Activated naive CD4-positive, alpha-beta T cell treated with Interleukin-2 at 50 U/mL for 16 hours (primary cell): ENCODE results near the gene DYRK3.
"Not testable (repeated sequence)": the region's sequence is repeated elsewhere in the genome, so short reads cannot be mapped to it uniquely, and the experiment has no call there.

Experiments used
- DNase-seq: peaks from one replicate; pipeline ENCODE4 v3.0.0-alpha.2; 2020

Gene DYRK3

GRCh38 chr1:206635080-206635977 is at the start of gene DYRK3:
DYRK3 (plus strand) TSS chr1:206635536; CDS start chr1:206635704, 168 bp downstream.
- peak; percentile 94 for DNase-seq

GRCh38 chr1:206586501-206587445 is 48.6 kb upstream of the DYRK3 start:
- DNase-seq = no peak

GRCh38 chr1:206587904-206588303 is 47.4 kb upstream of the DYRK3 start:
- no peak for DNase-seq

GRCh38 chr1:206588492-206588891 is 46.8 kb upstream of the DYRK3 start:
- DNase-seq = no peak

- DNase-seq = no peak
Measured at GRCh38 chr1:206589206-206589605, 46.1 kb upstream of the DYRK3 start.

- peak; percentile 68 for DNase-seq
Measured at GRCh38 chr1:206590025-206590758, 45.1 kb upstream of the DYRK3 start.

- no peak for DNase-seq
Measured at GRCh38 chr1:206591226-206591625, 44.1 kb upstream of the DYRK3 start.

GRCh38 chr1:206591696-206592095 is 43.6 kb upstream of the DYRK3 start:
- DNase-seq = no peak

- no peak for DNase-seq
Measured at GRCh38 chr1:206593351-206593925, 41.9 kb upstream of the DYRK3 start.

- DNase-seq = no peak
Measured at GRCh38 chr1:206595581-206596318, 39.6 kb upstream of the DYRK3 start.

GRCh38 chr1:206596319-206596666 is 39.0 kb upstream of the DYRK3 start:
- no peak for DNase-seq

- DNase-seq = no peak
Measured at GRCh38 chr1:206600527-206600926, 34.8 kb upstream of the DYRK3 start.

GRCh38 chr1:206604861-206605260 is 30.5 kb upstream of the DYRK3 start:
- DNase-seq = no peak

GRCh38 chr1:206606867-206607266 is 28.5 kb upstream of the DYRK3 start:
- DNase-seq = no peak

- DNase-seq = peak; percentile 64
Measured at GRCh38 chr1:206608108-206608698, 27.1 kb upstream of the DYRK3 start.

- DNase-seq = no peak
Measured at GRCh38 chr1:206609229-206609991, 25.9 kb upstream of the DYRK3 start.

- peak; percentile 94 for DNase-seq
Measured at GRCh38 chr1:206612129-206612876, 23.0 kb upstream of the DYRK3 start, which contains the start of gene EIF2D. EIF2D (minus strand) TSS chr1:206612465; CDS start chr1:206612342, 123 bp downstream.

- not testable (repeated sequence) for DNase-seq
Measured at GRCh38 chr1:206626396-206626795, 8.9 kb upstream of the DYRK3 start.

- DNase-seq = no peak
Measured at GRCh38 chr1:206628916-206629315, 6.4 kb upstream of the DYRK3 start.

GRCh38 chr1:206631085-206631509 is 4.2 kb upstream of the DYRK3 start:
- peak; percentile 13 for DNase-seq
